ENCODE results near the gene EXOSC5.

DNA sequence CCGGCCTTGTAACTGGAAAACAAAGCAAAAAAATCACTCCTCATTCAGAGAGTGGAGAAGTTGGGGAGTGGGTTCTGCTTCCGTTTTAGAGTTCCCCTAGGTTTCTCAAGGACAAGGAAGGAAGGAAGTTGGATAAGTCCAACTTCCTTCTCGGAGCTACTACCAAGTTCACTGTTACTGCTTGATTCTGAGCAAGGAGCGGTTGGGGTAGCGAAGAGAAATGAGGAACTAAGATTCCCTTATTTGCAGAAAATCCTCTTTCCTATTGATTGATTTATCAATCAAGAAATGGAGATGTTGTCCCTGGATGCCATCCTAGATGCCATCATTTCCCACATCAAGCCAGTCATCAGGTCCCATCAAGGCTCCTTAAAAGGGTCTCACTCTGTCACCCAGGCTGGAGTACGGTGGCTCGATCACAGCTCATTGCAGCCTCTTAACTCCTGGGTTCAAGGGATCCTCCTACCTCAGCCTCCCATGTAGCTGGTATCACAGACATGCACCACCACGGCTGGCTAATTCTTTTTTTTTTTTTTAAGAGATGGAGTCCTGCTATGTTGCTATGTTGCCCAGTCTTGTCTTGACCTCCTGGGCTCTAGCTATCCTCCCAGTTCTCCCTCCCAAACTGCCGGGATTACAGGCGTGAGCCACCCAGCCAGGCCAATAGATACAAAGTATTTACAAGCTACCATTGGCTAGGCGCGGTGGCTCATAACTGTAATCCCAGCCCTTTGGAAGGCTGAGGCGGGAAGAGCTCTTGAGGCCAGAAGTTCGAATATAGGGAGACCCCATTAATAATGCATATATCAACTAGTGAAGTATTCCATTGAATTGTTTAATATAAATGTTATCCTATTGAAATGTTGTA is 32.4 kb downstream of the EXOSC5 start:
- TF ChIP-seq, protein P1, sequence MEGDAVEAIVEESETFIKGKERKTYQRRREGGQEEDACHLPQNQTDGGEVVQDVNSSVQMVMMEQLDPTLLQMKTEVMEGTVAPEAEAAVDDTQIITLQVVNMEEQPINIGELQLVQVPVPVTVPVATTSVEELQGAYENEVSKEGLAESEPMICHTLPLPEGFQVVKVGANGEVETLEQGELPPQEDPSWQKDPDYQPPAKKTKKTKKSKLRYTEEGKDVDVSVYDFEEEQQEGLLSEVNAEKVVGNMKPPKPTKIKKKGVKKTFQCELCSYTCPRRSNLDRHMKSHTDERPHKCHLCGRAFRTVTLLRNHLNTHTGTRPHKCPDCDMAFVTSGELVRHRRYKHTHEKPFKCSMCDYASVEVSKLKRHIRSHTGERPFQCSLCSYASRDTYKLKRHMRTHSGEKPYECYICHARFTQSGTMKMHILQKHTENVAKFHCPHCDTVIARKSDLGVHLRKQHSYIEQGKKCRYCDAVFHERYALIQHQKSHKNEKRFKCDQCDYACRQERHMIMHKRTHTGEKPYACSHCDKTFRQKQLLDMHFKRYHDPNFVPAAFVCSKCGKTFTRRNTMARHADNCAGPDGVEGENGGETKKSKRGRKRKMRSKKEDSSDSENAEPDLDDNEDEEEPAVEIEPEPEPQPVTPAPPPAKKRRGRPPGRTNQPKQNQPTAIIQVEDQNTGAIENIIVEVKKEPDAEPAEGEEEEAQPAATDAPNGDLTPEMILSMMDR (IDR thresholded peaks at IDR 0.05): no peak
- TF ChIP-seq POLR2AphosphoS5 (IDR thresholded peaks at IDR 0.05) (no peak), POLR2A (IDR thresholded peaks at IDR 0.05) (no peak), EP300 (IDR thresholded peaks at IDR 0.05) (no peak)
